GM23338 (cell line): ENCODE measurements around the gene GCHFR.

Experiments used
- CREB1 ChIP-seq: fragments of 250-450 bp; sonication (Bioruptor Pico); IDR thresholded peaks from 2 replicates; pipeline ENCODE4 v1.5.0; 2020; ENCODE audit warnings: low read depth, mild to moderate bottlenecking, moderate library complexity
- CTCF ChIP-seq, 2 experiments: fragments of 200-600 bp in 1 of 2; sonication (generic) in 1 of 2; conservative IDR thresholded peaks; 2 replicates each; pipeline versions ENCODE4 v1.5.1 to v1.6.1; 2016 to 2017; ENCODE audit warnings: antibody characterized with exemption in 2 of 2, low read depth in 2 of 2, mild to moderate bottlenecking in 2 of 2, moderate library complexity in 1 of 2
- EZH2 ChIP-seq: fragments of 200-600 bp; sonication (generic); IDR thresholded peaks from one replicate; pipeline ENCODE4 v1.8.0; 2017; ENCODE audit warnings: antibody characterized with exemption, mild to moderate bottlenecking, low read depth; ENCODE audit not compliant: unreplicated experiment
- EZH2phosphoT487 ChIP-seq: fragments of 200-600 bp; sonication (generic); IDR thresholded peaks from one replicate; pipeline ENCODE4 v1.8.1; 2018; ENCODE audit warnings: antibody characterized with exemption; ENCODE audit not compliant: unreplicated experiment
- JUNB ChIP-seq: IDR thresholded peaks from one replicate; pipeline ENCODE4 v1.6.1; 2016; ENCODE audit warnings: antibody characterized with exemption; ENCODE audit not compliant: unreplicated experiment
- POLR2AphosphoS5 ChIP-seq: IDR thresholded peaks from 2 replicates; pipeline ENCODE4 v1.6.1; 2016; ENCODE audit warnings: antibody characterized with exemption, low read depth
- REST ChIP-seq: IDR thresholded peaks from one replicate; pipeline ENCODE4 v1.6.1; 2018; ENCODE audit warnings: antibody characterized with exemption; ENCODE audit not compliant: unreplicated experiment

GRCh38 chr15:40812721-40813425 lies 49.0 kb downstream of the GCHFR start:
- TF ChIP-seq CTCF (conservative IDR thresholded peaks at IDR 0.05; ENCODE audit: low read depth in 2 of 2): no peak
- TF ChIP-seq REST: no peak
- TF ChIP-seq EZH2phosphoT487: no peak
- no peak for TF ChIP-seq EZH2
- TF ChIP-seq CREB1: no peak
- no peak for TF ChIP-seq POLR2AphosphoS5
- TF ChIP-seq JUNB: no peak
